ENCODE measurements around the gene S100A2.

The S100A2 gene

GRCh38 chr1:153527683-153528040 lies 38.0 kb downstream of the S100A2 start:
- Histone ChIP-seq H3K36me3 (ENCODE audit: low read length) (no peaks in the 10 kb centered on the region), H3F3A (ENCODE audit: insufficient read depth) (no peaks in the 10 kb centered on the region), H3K9me3 (ENCODE audit: insufficient read depth, low read length) (no peaks in the 10 kb centered on the region), H3K4me3 (ENCODE audit: insufficient read depth, low read length, poor library complexity, severe bottlenecking) (no peak overlapping the region), H3K9me2 (replicated peaks; ENCODE audit: insufficient read depth, low read length) (no peaks in the 10 kb centered on the region), H3K4me2 (ENCODE audit: low read depth, low read length, poor library complexity, severe bottlenecking) (no peak overlapping the region), H3K27me3 (ENCODE audit: low read length) (no peaks in the 10 kb centered on the region), H3K9ac (ENCODE audit: low read length) (no peak overlapping the region), H2AFZ (ENCODE audit: low read depth, low read length, severe bottlenecking) (no peak overlapping the region), H3K79me2 (ENCODE audit: insufficient read depth, low read length) (no peaks in the 10 kb centered on the region), H3K27ac (ENCODE audit: low read depth, low read length) (no peak overlapping the region), H4K20me1 (ENCODE audit: low read depth, low read length) (no peaks in the 10 kb centered on the region)
- TF ChIP-seq, protein P1, sequence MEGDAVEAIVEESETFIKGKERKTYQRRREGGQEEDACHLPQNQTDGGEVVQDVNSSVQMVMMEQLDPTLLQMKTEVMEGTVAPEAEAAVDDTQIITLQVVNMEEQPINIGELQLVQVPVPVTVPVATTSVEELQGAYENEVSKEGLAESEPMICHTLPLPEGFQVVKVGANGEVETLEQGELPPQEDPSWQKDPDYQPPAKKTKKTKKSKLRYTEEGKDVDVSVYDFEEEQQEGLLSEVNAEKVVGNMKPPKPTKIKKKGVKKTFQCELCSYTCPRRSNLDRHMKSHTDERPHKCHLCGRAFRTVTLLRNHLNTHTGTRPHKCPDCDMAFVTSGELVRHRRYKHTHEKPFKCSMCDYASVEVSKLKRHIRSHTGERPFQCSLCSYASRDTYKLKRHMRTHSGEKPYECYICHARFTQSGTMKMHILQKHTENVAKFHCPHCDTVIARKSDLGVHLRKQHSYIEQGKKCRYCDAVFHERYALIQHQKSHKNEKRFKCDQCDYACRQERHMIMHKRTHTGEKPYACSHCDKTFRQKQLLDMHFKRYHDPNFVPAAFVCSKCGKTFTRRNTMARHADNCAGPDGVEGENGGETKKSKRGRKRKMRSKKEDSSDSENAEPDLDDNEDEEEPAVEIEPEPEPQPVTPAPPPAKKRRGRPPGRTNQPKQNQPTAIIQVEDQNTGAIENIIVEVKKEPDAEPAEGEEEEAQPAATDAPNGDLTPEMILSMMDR (IDR thresholded peaks at IDR 0.05; ENCODE audit: insufficient read depth, low read length, poor library complexity, severe bottlenecking), result no peak
- TF ChIP-seq EZH2phosphoT487 (conservative IDR thresholded peaks at IDR 0.05; ENCODE audit: low read length), result no peak

DNA sequence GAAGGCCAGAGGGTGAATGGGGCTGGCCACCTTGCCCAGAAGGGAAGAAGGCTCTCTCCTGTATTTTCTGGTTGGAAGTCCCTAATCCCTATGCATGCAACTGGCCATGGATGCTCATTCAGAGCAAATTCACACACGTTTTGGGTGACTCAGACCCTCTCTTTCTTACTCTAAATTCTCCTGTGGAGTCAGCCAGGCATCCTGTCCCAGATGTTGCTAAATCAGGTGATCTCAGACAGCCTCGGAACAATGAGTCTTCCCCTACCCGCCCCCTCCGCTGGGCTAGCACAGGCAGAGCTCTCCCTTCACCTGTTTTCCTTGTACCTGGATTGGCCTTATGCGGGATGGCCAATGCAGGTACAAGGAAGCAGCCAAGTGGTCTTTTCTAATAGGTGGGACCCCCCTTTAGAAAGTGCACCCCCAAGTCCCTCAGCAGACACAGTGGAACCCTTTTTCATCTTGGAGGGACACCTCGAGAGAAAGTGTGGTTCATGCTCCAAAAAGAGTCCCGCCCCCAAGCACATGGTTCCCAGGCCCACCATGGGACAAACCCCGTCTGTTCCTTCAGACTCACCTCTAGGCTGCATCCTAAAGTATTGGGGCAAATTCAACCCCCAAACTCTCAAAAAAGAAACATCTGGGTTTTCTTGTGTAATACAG lies 38.5 kb downstream of the S100A2 start:
- no peak overlapping the region for H3K4me2 ChIP-seq (ENCODE audit: low read depth, low read length, poor library complexity, severe bottlenecking)
- no peak overlapping the region for H3K27ac ChIP-seq (ENCODE audit: low read depth, low read length)
- H3K79me2 ChIP-seq (ENCODE audit: insufficient read depth, low read length), result no peaks in the 10 kb centered on the region
- H2AFZ ChIP-seq (ENCODE audit: low read depth, low read length, severe bottlenecking), result no peak overlapping the region
- H3K9me2 ChIP-seq (replicated peaks; ENCODE audit: insufficient read depth, low read length), result no peaks in the 10 kb centered on the region
- no peak overlapping the region for H3K4me3 ChIP-seq (ENCODE audit: insufficient read depth, low read length, poor library complexity, severe bottlenecking)
- H3K9ac ChIP-seq (ENCODE audit: low read length), result no peak overlapping the region
- no peaks in the 10 kb centered on the region for H4K20me1 ChIP-seq (ENCODE audit: low read depth, low read length)
- TF ChIP-seq EZH2phosphoT487 (conservative IDR thresholded peaks at IDR 0.05; ENCODE audit: low read length), result no peak
- TF ChIP-seq, protein P1 (IDR thresholded peaks at IDR 0.05; ENCODE audit: insufficient read depth, low read length, poor library complexity, severe bottlenecking), result no peak
- H3F3A ChIP-seq (ENCODE audit: insufficient read depth), result no peaks in the 10 kb centered on the region
- H3K27me3 ChIP-seq (ENCODE audit: low read length), result no peaks in the 10 kb centered on the region
- no peaks in the 10 kb centered on the region for H3K9me3 ChIP-seq (ENCODE audit: insufficient read depth, low read length)
- H3K36me3 ChIP-seq (ENCODE audit: low read length), result no peaks in the 10 kb centered on the region

- Histone ChIP-seq H3K27ac (ENCODE audit: low read depth, low read length) (no peak overlapping the region), H3K4me2 (ENCODE audit: low read depth, low read length, poor library complexity, severe bottlenecking) (no peak overlapping the region), H3K27me3 (ENCODE audit: low read length) (no peaks in the 10 kb centered on the region), H3K4me3 (ENCODE audit: insufficient read depth, low read length, poor library complexity, severe bottlenecking) (no peak overlapping the region), H3K36me3 (ENCODE audit: low read length) (no peaks in the 10 kb centered on the region), H3F3A (ENCODE audit: insufficient read depth) (no peaks in the 10 kb centered on the region), H3K9me2 (replicated peaks; ENCODE audit: insufficient read depth, low read length) (no peaks in the 10 kb centered on the region), H2AFZ (ENCODE audit: low read depth, low read length, severe bottlenecking) (no peak overlapping the region), H3K79me2 (ENCODE audit: insufficient read depth, low read length) (no peaks in the 10 kb centered on the region), H3K9me3 (ENCODE audit: insufficient read depth, low read length) (no peaks in the 10 kb centered on the region), H3K9ac (ENCODE audit: low read length) (no peak overlapping the region), H4K20me1 (ENCODE audit: low read depth, low read length) (no peaks in the 10 kb centered on the region)
- TF ChIP-seq EZH2phosphoT487 (conservative IDR thresholded peaks at IDR 0.05; ENCODE audit: low read length), result no peak
- TF ChIP-seq, protein P1 (IDR thresholded peaks at IDR 0.05; ENCODE audit: insufficient read depth, low read length, poor library complexity, severe bottlenecking), result no peak
These were observed 39.5 kb downstream of the S100A2 start for GRCh38 chr1:153526132-153526543.
